Liver (tissue), 3 donors: Measurements from ENCODE around the gene GRIP2.

ENCODE experiments used
- ATF3 ChIP-seq: IDR thresholded peaks from 2 replicates; pipeline ENCODE4 v1.6.1; 2016; ENCODE audit warnings: antibody characterized with exemption
- GABPA ChIP-seq, 2 donors: IDR thresholded peaks in 1 of 2; conservative IDR thresholded peaks in 1 of 2; 2 replicates each; pipeline ENCODE4 v1.6.1; 2016; ENCODE audit warnings: antibody characterized with exemption in 2 of 2, mild to moderate bottlenecking in 1 of 2, moderate library complexity in 1 of 2
- JUND ChIP-seq, 2 donors: IDR thresholded peaks; 2 replicates each; pipeline ENCODE4 v1.6.1; 2016; ENCODE audit warnings: antibody characterized with exemption in 2 of 2
- RAD21 ChIP-seq, 2 donors: IDR thresholded peaks; 2 replicates each; pipeline ENCODE4 v1.6.1; 2016; ENCODE audit warnings: antibody characterized with exemption in 2 of 2, mild to moderate bottlenecking in 2 of 2
- REST ChIP-seq: IDR thresholded peaks from 2 replicates; pipeline ENCODE4 v1.6.1; 2016; ENCODE audit warnings: antibody characterized with exemption, mild to moderate bottlenecking
- TAF1 ChIP-seq: conservative IDR thresholded peaks from 2 replicates; pipeline ENCODE4 v1.6.1; 2016; ENCODE audit warnings: antibody characterized with exemption, mild to moderate bottlenecking
- YY1 ChIP-seq: IDR thresholded peaks from 2 replicates; pipeline ENCODE4 v1.6.1; 2016; ENCODE audit warnings: antibody characterized with exemption, mild to moderate bottlenecking
- TF ChIP-seq, protein P1 (sequence below): fragments of 150-350 bp; IDR thresholded peaks from 2 replicates; pipeline ENCODE4 v1.5.1; 2017; ENCODE audit warnings: improper control_type of control experiment, low read depth, low read length; ENCODE audit not compliant: missing input control
- TF ChIP-seq, protein P2 (sequence below): IDR thresholded peaks from 2 replicates; pipeline ENCODE4 v1.6.1; 2016; ENCODE audit warnings: antibody characterized with exemption
- donor health status: healthy.
- donor health status: healthy.

DNA sequence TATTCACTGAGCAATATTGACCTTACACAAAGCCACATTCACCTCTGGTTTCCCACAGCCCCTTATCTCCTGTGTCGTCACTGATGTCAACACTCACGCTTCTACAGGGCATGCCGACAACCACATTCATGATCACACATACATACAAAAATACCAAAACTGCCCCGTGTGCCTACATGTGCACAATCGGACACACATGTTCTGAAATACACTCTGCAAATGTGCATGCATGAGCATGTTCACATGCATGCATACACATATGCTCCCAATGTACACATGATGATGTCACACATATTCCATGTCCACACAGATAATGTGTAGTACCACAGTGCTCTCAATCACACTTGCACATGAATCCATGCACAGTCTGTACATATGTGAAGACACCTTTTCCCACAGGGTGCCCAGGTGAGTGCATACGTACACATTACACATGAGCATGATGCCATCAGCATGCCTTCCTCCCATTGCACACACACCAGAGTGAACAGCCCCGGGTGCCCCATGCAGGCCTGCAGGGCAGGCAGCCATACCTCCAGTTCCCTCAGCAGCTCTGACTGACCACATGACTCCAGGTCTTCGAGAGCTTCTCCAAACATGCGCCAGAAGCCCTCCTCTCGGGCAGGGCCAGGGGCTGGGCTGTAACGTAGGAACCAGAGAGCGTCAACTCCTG lies 37.0 kb downstream of the GRIP2 start:
- TF ChIP-seq, protein P1, sequence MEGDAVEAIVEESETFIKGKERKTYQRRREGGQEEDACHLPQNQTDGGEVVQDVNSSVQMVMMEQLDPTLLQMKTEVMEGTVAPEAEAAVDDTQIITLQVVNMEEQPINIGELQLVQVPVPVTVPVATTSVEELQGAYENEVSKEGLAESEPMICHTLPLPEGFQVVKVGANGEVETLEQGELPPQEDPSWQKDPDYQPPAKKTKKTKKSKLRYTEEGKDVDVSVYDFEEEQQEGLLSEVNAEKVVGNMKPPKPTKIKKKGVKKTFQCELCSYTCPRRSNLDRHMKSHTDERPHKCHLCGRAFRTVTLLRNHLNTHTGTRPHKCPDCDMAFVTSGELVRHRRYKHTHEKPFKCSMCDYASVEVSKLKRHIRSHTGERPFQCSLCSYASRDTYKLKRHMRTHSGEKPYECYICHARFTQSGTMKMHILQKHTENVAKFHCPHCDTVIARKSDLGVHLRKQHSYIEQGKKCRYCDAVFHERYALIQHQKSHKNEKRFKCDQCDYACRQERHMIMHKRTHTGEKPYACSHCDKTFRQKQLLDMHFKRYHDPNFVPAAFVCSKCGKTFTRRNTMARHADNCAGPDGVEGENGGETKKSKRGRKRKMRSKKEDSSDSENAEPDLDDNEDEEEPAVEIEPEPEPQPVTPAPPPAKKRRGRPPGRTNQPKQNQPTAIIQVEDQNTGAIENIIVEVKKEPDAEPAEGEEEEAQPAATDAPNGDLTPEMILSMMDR: no peak
- no peak for TF ChIP-seq REST
- TF ChIP-seq YY1: no peak
- TF ChIP-seq GABPA (IDR thresholded peaks at IDR 0.05 in 1 of 2, conservative IDR thresholded peaks at IDR 0.05 in 1 of 2): no peak
- TF ChIP-seq, protein P2, sequence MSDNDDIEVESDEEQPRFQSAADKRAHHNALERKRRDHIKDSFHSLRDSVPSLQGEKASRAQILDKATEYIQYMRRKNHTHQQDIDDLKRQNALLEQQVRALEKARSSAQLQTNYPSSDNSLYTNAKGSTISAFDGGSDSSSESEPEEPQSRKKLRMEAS: no peak
- no peak for TF ChIP-seq TAF1
- no peak for TF ChIP-seq RAD21 (IDR thresholded peaks at IDR 0.05)
- no peak for TF ChIP-seq JUND (IDR thresholded peaks at IDR 0.05)
- TF ChIP-seq ATF3: no peak
